GM19372 (cell line): Measurements from ENCODE around the gene TMEM191B.
"Not testable (repeated sequence)": the region's sequence is repeated elsewhere in the genome, so short reads cannot be mapped to it uniquely, and the experiment has no call there.

Source experiments
- ATAC-seq: cut with Tn5 transposase; IDR thresholded peaks from one replicate; pipeline ENCODE4 v1.9.1; 2021; ENCODE audit warnings: mild to moderate bottlenecking, low read depth, moderate library complexity; ENCODE audit not compliant: unreplicated experiment

The TMEM191B gene

DNA sequence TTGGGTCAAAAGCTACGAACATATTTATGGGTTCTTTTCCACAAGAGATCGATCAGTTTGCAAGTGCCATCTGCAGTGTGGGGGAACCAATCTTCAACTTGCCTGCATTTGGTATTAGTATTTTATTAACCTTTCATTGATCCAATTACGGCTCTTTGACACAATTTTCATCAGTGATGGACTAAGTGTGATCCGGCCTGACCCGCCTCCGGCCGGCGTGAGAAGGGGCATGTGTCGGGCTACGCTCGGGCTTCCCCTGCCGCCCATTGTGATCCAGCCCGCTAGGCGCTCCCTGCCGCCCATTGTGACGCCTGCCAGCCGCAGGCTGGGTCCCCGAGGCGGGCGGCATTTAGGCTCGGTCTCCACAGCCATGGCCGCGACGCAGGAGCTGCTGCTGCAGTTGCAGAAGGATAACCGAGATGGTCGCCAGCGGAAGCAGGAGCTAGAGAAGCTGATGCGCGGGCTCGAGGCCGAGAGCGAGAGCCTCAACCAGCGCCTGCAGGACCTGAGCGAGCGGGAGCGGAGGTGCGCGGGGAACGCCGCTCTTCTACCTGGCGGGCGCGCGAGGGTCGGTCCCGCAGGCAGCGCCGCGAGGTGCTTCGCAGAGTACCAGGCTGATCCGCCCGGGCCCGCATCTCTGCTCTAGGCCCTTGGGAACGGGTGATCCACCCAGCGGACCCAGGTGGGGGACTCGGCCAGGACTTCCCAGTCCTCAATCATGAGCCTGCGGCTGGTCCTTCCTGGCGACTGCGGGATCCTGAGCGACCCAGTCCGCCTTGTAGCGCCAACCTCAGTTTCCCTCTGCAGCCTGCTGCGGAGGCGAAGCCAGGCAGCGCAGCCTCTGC lies at the start of gene TMEM191B:
TMEM191B (plus strand) TSS at position 51 of the 845 bp plus-strand sequence; CDS start at position 230, 179 bp downstream.
- peak; percentile 18 for ATAC-seq

DNA sequence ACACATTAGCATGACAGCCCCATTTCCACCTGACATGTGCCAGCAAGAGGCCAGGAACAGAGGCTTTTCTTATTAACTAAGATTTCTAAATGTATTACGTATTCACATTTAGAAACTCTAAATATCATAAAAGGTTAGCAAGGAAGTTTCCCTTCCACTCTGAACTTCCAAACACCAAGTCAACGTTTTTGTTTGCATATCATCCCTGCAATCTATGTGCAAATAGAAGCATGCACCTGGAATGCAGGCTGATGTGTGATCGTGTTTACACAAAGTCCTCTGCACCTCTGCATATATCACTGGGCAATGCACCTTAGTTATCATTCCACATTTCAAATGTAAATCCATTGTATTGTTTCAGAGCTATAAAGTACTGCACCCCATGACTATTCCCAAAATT lies 31.4 kb upstream of the TMEM191B start:
- not testable (repeated sequence) for ATAC-seq

DNA sequence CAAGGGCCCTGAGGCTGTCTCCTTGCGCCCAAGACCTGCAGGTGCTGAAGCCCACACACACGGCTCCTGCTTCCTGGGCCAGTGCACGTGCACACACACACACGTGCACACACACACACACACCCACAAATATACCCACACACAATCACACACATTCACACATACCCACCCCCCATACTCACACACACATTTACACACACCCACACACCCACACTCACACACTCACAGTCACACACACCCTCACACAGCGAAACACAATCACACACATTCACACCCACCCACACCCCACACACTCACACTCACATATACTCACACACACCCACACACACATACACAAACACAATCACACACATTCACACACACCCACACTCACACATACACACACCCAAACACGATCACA lies 16.3 kb upstream of the TMEM191B start:
- not testable (repeated sequence) for ATAC-seq

DNA sequence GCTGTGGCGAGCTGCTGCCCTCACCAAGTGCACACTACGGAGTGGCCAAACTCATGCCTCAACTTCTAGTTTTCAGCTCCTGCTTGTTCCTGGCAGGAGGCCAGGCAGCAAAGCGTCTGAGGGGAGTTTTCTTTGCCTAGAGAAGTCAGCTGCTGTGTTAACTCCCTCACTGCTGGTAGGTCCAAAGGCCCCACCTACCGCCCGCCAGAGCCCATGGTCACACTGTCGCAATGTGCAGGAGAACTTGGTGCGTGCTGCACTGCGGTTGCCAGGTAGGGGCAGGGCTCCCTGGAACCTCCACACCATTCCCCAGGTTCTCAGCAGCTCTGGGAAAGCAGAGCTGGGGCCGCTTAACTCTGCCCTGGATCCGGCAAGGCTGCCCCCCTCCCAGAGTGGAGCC lies 15.2 kb upstream of the TMEM191B start:
- ATAC-seq, result not testable (repeated sequence)

DNA sequence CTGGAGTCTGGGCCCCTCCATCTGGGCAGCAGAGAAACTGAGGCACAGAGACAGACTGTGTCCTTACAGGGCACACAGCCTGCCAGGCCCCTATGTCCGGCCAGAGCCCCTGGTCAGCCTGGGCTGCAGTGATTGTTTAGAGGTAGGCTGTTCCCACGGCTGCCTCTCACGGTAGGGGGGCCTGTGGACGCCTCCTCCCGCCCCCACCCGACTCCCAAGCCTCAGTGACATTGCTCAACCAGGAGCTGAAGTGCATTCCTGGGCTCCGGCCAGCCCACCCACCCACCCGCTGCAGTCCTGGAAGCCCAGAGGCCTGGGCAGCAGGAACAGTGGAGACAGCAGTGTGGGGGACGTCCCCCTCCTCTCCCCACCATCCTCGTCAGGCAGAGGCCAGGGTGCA lies 14.1 kb upstream of the TMEM191B start:
- not testable (repeated sequence) for ATAC-seq

DNA sequence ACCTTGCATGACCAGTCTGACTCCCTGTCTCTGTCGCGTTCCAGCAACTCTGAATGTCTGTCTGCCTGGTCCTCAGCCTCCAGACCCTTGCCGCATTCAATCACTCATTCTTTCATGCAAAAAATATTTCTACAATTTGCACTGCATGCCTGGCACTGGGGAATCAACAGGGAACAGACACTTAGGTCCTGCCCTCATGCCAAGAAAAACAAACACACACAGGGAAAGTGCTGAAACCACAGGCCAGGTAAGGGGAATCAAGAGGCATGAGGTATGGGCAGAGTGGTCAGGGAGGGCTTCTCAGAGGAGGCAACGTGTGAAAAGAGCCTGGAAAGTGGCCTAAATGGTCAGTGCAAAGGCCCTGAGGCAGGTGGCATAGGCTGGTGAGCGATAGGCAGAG lies 9.5 kb upstream of the TMEM191B start, which contains the start of gene GGTLC3:
GGTLC3 (minus strand) TSS at position 101 of the 400 bp plus-strand sequence. CDS start 264 bp downstream, outside the sequence.
- ATAC-seq, result not testable (repeated sequence)

DNA sequence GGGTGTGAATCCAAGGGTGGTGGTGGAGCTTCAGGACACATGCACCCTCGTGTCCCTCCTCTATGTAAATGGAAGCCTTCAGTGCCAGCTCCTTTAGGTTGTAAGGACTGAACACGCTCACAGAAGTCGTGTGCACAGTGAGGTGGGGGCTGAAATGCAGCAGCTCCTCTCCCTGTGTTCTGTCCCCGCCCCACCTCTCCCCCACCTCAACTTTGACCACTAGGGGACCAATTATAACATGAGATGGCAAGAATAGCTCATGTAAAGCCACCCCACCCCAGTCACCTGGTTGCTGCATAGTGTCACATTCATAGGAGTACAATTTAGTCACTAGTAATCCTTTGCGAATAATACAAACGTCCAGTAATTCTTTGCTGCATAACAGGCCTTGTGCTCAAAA lies 4.8 kb upstream of the TMEM191B start:
- not testable (repeated sequence) for ATAC-seq

DNA sequence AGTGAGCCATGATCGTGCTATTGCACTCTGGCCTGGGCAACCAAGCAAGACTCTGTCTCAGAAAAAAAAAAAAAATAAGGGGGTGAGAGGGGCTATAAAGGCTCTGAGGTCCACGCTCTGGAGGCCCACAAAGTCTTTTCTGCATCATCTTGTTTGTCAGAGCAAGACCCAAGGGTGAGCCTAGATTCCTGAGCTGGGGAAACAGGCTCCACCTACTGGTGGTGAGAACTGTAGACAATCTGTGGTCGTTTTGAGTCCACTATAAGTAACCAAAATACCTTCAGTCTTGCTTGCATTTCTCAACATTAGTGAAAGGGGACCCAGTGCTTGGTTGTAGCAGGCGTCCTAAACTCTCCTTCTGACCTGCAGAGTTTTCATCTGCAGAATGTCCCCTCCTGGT lies 4.3 kb upstream of the TMEM191B start:
- not testable (repeated sequence) for ATAC-seq

DNA sequence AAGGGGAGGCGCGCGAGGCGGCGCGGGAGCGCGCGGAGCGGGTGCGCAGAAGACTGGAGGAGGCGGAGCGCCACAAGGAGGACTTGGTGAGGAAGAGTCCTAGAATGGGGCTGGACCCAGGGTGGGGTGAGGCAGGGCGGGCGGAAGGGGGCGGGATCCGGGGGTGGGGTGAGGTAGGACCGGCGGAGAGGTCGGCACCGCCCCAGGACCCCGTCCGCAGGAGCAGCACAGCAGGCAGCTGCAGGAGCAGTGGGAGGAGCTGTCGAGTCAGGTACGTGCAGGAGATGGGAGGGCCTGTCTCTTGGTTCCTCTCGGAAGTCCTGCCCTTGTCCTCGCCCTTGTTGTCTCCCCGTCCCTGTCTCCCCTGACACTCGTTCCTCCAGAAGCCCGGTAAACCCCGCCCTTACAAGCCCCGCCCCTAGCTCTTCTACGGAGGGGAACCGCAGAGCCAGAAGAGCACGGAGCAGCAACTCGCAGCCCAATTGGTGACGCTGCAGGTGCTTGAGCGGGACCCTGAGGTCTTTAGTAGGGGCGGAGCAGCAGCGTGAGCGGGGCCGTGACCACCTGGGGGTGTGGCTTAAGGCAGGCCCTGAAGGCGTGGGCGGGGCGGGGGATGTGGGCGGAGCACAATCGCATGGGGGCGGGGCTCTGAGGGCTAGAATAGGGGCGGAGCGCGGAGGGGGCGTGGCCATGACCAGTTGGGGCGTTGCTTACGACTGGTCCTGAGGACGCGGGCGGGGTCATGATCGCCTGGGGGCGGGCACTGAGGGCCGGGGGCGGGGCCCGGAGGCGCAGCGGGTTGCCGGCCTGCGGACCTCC lies 1.2 kb downstream of the TMEM191B start:
- ATAC-seq, result peak; percentile 77

DNA sequence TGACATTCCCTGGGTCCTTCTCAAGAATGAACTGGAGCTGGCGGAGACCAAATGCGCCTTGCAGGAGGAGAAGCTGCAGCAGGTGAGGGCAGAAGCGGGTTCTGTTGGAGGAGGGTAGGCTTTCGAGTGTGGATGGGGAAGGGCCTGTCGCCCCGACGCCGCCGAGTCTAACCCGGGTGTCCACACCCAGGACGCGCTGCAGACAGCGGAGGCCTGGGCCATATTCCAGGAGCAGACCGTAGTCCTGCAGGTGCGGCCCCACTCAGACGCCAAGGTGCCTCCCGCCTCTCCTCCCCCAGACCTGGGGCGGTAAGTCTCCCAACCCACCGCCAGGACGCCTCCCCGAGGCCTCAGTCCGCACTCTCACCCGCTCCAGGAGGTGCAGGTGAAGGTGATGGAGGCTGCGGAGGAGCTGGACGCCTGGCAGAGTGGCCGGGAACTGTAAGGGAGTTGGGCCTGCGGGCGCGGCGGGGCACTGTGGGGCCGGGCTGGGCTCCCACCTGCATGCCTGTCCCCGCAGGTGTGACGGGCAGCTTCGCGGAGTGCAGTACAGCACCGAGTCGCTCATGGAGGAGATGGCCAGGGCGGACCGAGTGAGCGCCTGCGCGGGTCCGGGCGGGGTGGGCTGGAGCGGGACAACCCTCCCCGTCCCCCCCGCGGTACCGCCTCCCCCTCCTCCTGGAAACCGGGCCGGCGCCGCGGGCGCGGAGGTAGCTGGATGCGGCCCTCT lies 2.0 kb downstream of the TMEM191B start:
- ATAC-seq, result not testable (repeated sequence)

DNA sequence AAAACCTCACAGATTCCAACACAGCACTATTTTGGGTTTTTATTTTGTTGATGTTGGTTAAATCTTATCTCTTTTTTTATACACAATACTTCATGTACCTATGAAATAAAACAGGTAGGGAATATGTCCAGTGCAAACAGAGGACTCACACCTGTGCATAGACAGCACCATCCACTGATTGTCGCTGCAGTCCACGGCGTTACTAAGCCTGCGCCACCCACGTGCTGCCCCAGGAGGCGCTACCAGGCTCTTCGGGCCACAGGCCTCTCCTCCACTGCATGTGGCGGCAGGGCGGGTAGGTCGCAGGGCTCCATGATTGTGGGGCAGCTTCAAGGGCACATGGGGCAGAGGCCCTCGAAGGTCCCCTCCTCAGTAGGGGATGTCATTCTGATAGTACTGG lies 6.0 kb downstream of the TMEM191B start:
- ATAC-seq, result not testable (repeated sequence)

DNA sequence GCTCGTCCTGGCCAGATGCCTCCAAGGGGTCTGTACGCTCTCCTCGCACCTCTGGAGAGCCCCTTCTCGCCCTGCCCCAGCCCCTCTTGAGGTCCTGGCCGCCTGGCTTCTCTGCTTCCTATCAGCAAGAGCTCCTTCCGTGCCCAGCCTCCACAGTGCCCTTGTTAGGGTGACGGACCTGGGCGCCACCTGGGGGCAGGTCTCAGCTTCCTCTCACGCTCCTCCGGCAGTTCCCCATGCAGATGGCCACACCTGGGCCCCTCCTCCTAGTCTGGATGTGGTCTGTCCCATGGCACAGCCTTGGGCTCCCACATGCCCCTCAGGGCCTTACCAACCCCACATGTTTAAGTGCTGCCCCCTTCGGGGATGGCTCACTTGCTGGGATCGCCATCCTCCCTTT lies 6.7 kb downstream of the TMEM191B start:
- not testable (repeated sequence) for ATAC-seq

DNA sequence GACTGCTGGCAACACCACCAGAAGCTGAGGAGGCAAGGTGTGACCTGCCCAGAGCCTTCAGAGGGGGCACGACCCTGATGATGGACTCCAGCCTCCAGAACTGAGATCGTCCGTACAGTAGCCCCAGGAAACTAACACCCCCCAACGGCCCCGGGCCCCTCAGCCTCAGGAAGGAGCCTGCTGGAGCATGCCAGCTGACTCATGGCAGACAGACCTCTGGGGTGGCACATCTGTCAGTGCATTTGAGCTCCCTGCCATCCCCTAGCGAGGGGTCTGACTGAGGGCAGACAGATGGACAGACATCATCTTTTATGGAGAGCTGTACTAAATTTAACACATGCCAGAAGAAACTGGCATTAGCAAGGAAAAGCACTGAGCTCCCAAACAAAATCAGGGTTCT lies 12.4 kb downstream of the TMEM191B start:
- ATAC-seq, result not testable (repeated sequence)

DNA sequence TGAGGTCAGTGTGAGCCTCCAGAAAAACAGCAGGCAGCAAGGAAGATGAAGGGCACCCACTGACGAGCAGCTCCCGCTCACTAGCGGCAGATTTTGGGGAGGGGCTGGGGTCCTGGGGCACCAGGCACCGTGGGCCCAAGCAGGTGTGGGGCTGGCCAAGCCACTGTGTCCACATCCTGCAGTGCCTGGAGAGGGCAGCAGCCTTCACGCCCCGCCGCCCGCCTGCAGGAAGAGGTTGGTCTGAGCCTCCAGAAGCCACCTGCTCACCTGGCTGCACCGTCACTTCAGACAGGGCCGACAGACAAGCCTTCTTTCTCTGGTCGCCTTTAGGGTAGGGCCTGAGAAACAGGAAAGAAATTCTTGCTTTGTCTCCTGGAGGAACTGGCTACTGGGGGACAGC lies 15.8 kb downstream of the TMEM191B start:
- ATAC-seq, result not testable (repeated sequence)

DNA sequence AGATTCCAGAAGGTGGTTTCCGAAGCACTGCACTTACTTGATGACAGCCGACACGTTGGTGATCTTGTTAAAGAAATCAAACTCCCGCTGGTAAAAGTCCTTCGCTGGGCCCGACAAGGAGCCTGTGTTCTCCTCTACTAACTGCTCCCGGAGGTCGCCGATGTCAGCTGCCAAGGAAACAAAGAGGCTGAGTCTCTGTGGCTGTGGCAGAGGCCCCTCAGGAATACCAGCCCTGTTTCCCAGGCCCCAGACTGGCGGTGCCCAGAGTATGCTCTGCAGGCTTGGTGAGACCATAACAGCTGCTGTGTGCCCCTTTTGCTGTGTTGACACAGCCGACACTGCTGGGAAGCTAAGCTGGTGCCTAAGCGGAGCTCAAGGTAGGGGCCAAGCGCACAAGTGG lies 17.0 kb downstream of the TMEM191B start:
- not testable (repeated sequence) for ATAC-seq

DNA sequence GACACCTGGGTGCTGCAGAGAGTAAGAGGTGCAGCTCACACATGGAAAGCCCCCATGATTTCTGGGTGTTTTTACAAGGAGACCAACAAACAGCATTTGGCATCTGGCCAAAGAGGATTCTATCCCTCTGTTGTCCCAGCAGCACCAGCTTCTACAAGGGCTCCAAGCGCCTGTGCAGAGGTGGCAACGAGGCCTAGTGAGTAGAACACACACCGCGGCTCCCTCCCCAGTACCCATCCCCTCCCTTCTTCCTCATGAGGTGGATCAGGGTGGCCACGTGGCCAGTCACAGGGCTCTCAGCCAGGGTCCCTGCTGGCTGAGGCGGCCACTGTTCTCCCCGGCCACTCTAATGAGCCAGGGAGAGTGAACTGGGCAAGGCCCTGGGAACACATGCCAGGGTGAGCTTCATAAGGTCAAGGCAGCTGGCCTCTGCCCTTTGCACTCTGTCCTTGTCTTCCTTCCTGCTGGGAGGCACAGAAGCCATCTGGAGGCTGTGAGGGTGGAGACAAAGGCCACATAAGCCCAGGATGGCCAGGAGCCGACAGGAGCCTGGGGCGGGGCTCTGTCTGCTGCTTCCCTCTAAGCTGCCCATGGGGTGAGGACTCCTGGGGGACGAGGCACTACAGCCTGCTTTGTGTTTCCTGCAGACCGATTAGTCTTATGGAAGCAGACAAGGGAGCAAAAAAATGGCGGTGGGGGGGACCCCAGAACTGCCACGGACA lies 22.0 kb downstream of the TMEM191B start:
- ATAC-seq, result not testable (repeated sequence)

DNA sequence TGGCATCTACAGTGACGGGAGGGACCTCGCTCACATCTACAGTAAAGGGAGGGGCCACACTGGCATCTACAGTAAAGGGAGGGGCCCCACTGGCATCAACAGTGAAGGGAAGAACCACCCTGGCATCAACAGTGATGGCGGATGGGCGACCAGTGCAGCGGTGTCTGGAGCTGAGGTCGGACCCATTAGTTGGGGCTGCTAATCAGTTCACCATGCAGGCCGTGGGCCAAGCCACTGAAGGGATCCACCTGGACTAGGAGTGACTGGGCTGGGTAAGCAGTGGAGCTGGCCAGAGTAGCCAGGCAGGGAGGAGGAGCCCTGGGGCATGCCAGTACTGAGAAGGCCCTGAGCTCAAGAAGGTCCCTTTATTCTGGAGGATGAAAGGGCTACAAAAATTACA lies 23.4 kb downstream of the TMEM191B start:
- ATAC-seq, result not testable (repeated sequence)

DNA sequence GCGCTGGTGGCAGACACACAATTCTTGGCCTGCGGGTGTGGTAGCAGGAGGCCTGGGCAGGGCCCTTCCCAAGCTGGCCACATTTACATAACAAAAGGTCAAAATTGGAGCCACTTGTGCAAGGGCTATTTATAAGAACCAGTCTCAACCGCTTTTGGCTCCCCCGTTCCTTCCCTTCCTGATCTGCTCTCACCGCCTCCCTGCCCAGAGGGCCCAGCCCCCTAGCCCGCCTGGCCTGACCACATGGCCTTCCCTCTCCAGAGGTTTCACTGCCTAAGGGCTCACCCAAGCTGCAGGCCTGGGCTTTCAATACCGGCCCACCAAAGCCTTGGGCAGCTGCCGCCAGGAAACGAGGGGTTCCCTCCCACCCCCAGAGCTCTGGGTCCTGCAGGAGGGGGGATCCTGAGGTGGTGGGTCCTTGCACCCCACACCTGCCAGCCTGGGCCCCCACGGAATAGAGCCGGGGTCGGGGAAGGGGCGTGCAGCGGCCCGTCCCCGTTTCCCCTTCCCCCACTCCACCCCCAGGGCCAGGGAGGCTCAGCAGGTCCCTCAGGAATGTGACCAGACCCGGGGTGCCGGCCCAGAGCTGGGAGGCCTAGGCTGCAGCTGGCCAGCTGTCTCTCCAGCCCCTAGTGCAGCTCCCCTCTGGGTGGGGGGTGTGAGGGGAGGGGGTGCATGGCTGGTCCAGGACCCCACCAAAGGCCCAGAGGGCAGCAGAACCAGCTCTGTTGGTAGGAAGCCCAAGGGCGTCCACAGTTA lies 25.4 kb downstream of the TMEM191B start:
- not testable (repeated sequence) for ATAC-seq
